Lower leg skin (tissue), 4 donors: Measurements from ENCODE around the gene SASH1. TPM values are rescaled to one million over a fixed set of nuclear protein-coding genes. Genes with fewer than 3 reads are reported as not detected.

Experiments
- DNase-seq, 2 donors: peaks; one replicate each; pipeline ENCODE4 v3.0.0-alpha.2; 2019; ENCODE audit warnings: low spot score in 2 of 2
- H3K4me3 ChIP-seq: fragments of 200-600 bp; sonication (generic); 2 replicates; pipeline ENCODE4 v1.5.1; 2017; ENCODE audit warnings: mild to moderate bottlenecking, low read depth; ENCODE audit not compliant: poor library complexity, severe bottlenecking
- POLR2A ChIP-seq, 2 donors: fragments of 450-650 bp; IDR thresholded peaks; one replicate each; pipeline ENCODE4 v1.6.1; 2016 to 2017; ENCODE audit warnings: antibody characterized with exemption in 2 of 2, mild to moderate bottlenecking in 1 of 2, moderate library complexity in 1 of 2
- WGBS, 2 donors: methylation state at CpG; one replicate each; pipeline ENCODE4 v1.1.5; 2018; 5-methylcytosine and 5-hydroxymethylcytosine counted together
- intact Hi-C: fragments of 100-400 bp; cut with DNase I; formaldehyde crosslinking; loops from one replicate; pipeline ENCODE4 v1.15.0; 2023; ENCODE audit warnings: low total_unique reads
- total RNA-seq, 4 donors: library from RNA; depleted of rRNA; stranded (reverse); fragments of >200 nt; gene quantifications; one replicate each; pipeline ENCODE4 v1.1.0, GENCODE V29; 2016
- TF ChIP-seq, protein P1 (sequence below), 3 donors: fragments of 450-650 bp; IDR thresholded peaks; one replicate each; pipeline ENCODE4 v1.5.1; 2016; ENCODE audit warnings: antibody characterized with exemption in 3 of 3, mild to moderate bottlenecking in 3 of 3, moderate library complexity in 2 of 3

Gene SASH1
- total RNA-seq, 4 donors from 2014 or later, result 74.9 to 106 (median 91.5) TPM

DNA sequence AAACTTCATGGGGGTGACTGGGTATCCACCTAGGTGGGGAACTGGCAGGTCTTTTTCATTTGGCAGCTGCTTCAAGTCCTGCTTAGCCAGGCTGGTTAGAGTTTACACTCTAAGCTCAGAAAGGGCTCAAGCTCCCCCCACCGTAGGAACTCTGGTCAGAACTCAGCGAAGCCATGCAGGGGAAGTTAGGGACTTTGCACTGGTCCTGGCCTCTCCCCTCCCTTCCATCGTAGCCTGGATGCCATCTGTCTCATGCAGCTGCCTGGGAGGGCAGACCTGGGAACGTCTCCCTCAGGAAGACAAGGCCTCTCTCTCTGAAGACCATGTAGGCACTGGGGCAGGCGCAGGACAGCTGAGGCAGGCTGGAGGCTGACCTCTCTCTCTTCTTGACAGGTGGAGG, 220.4 kb downstream of the SASH1 start:
- WGBS, 2 donors, result 93 to 97% methylated on average over 5 of the region's 5 CpGs
- DNase-seq, result no peak
- H3K4me3 ChIP-seq, result no peak overlapping the region
- intact Hi-C loops, result no loop called here
- no peak for TF ChIP-seq POLR2A (IDR thresholded peaks at IDR 0.05)
- TF ChIP-seq, protein P1, sequence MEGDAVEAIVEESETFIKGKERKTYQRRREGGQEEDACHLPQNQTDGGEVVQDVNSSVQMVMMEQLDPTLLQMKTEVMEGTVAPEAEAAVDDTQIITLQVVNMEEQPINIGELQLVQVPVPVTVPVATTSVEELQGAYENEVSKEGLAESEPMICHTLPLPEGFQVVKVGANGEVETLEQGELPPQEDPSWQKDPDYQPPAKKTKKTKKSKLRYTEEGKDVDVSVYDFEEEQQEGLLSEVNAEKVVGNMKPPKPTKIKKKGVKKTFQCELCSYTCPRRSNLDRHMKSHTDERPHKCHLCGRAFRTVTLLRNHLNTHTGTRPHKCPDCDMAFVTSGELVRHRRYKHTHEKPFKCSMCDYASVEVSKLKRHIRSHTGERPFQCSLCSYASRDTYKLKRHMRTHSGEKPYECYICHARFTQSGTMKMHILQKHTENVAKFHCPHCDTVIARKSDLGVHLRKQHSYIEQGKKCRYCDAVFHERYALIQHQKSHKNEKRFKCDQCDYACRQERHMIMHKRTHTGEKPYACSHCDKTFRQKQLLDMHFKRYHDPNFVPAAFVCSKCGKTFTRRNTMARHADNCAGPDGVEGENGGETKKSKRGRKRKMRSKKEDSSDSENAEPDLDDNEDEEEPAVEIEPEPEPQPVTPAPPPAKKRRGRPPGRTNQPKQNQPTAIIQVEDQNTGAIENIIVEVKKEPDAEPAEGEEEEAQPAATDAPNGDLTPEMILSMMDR (IDR thresholded peaks at IDR 0.05), result no peak

DNA sequence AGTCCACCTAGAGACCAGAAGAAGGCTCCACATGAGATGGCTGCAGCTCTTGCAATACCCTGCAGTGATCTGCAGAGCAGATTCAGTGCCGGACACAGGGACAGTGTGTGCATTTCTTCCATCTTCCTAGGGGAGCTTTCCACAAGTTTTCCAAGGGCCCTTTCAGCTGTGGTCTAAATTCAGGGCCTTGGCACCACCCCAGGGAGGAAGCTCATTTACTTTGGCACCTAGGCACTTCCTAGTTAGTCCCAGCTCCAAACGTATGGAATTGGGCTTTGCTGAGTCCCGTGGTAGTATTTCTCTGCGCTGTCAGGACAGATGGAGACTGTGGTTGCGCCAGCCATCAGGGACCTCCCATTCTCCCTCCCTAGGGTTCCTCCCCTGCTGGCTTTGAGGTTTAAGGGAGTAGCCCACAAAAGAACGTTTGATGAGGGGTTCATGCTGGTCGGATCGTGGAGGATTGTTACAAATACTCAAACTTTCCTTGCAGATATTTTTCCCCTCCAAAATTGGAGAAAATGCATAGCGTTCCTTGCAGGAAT, 221.9 kb downstream of the SASH1 start:
- 69 to 72% methylated on average over 9 of the region's 9 CpGs for WGBS, 2 donors
- TF ChIP-seq, protein P1 (IDR thresholded peaks at IDR 0.05), result no peak
- no peak for TF ChIP-seq POLR2A (IDR thresholded peaks at IDR 0.05)
- no peak overlapping the region for H3K4me3 ChIP-seq
- intact Hi-C loops, result no loop called here
- no peak for DNase-seq

DNA sequence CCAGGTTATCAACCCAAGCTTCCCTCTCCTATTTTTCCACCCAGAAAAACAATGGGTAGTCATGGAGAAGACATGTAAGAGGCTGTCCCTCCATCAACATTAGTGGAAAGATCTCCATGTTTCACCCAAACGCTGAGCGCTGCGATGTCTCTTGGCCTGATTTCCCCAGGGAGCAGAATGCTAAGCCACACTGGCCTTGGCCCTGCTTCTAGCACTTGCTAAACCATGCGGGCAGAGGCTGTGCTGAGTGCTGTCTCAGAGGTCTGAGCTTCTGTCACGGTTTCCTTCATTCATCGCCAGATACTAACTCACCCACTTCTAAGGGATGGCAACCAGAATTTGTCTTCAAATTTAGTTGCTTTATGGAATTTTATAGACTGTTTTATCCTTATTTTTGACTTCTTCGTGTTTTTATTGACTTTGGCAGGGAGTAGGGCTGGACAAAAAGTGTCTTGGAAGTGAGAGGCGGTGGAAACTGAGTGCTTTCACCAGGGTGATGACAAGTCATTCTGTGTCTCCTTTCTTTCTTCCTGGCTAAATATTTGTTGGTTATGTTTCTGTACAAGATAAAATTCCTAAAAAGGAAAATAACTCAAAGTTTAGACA, 222.8 kb downstream of the SASH1 start:
- WGBS, 2 donors, result 55 to 75% methylated on average over 8 of the region's 8 CpGs

DNA sequence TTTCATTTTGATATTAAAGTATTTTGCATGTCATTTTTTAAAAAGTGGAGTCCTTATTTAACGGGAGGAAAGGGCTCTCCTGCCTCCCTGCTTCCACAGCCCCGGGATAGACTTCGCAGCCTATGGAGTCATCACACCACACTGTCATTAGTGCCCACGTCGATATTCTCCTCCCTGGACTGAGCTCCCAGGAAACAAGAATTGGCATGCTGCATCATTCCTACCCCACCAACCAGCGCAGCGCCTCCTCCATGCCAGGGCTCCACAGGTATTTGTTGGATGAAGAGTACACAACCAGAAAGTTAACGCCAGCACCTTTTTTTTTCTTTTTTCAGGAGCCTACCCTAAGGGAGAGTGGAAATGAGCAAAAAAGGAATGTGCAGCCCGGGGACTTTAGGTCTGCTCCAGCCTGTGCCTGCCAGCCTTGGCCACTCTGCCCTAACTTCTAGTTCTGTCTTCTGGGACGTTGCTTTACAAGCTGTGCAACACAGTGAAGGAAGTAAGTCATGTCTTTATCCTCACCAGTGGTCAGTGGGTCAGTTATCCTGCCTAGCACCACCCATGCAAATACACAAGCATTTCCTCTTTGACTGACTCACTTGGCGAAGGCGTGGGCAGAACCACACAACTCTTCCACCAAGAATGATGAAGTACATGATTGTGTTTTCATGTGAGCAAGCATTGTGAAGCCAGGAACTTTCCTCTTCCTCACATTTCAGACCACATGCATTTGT, 223.5 kb downstream of the SASH1 start:
- TF ChIP-seq, protein P1 (IDR thresholded peaks at IDR 0.05), result no peak
- intact Hi-C loops, result no loop called here
- 48% methylated on average over 12 of the region's 12 CpGs for WGBS, 2 donors
- DNase-seq, result no peak
- no peak overlapping the region for H3K4me3 ChIP-seq

More for the DNA sequence above, 222.8 kb downstream of the SASH1 start:
- no peak for TF ChIP-seq POLR2A (IDR thresholded peaks at IDR 0.05)
- TF ChIP-seq, protein P1 (IDR thresholded peaks at IDR 0.05), result no peak
- no peak for DNase-seq
- H3K4me3 ChIP-seq, result no peak overlapping the region
- intact Hi-C loops, result no loop called here

DNA sequence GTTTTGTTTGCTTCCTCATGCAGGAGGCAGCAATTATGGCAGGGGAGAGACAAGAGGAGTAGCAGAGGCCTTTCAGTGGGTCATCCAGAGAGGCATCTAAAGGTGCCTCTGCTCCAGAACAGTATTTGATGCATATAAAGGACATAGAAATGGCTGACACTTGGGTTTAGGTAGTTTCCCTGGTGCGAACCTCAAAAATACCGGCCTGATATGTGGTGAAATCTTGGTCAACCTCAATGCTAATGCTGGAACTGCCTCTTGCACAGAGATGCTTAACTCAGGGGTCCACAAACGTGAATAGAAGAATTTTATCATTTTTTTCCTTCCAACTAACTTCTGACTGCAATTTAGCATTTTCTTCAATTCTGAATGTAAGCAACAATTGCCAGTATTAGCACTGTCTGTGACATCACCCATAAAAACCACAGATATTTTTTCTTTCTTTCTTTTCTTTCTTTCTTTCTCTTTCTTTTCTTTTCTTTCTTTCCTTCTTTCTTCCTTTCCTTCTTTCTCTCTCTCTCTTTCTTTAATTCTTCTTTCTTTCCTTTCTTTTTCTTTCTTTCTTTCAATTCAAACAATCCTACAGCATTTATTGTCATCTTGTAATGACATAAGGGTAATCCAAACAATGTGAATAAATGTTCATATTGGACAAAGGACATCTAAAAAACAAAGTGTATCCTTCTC, 224.2 kb downstream of the SASH1 start:
- H3K4me3 ChIP-seq, result no peak overlapping the region
- 67 to 73% methylated on average over 3 of the region's 3 CpGs for WGBS, 2 donors
- TF ChIP-seq POLR2A (IDR thresholded peaks at IDR 0.05), result no peak
- TF ChIP-seq, protein P1 (IDR thresholded peaks at IDR 0.05), result no peak
- DNase-seq, result no peak
- intact Hi-C loops, result no loop called here
